HG03558 (cell line): Measurements from ENCODE around the gene OR8U1.
"Not testable (repeated sequence)": the region's sequence is repeated elsewhere in the genome, so short reads cannot be mapped to it uniquely, and the experiment has no call there.

Experiments
- ATAC-seq: cut with Tn5 transposase; IDR thresholded peaks from one replicate; pipeline ENCODE4 v1.9.1; 2021; ENCODE audit warnings: moderate number of reproducible peaks; ENCODE audit not compliant: unreplicated experiment; ENCODE audit errors: extremely low read depth

OR8U1 gene

GRCh38 chr11:56375324-56375723 lies at the start of gene OR8U1:
TSS of gene OR8U1 (plus strand) at chr11:56375624. CDS start at chr11:56375624, 0 bp downstream.
- no peak for ATAC-seq

- no peak for ATAC-seq
Observed at GRCh38 chr11:56331861-56332491, 43.4 kb upstream of the OR8U1 start.

GRCh38 chr11:56333156-56333555 lies 42.3 kb upstream of the OR8U1 start:
- no peak for ATAC-seq

GRCh38 chr11:56340289-56340688 lies 35.1 kb upstream of the OR8U1 start:
- no peak for ATAC-seq

- no peak for ATAC-seq
Observed at GRCh38 chr11:56345739-56346138, 29.7 kb upstream of the OR8U1 start, which contains the start of gene OR8K1. TSS of gene OR8K1 (plus strand) at chr11:56346039. CDS start at chr11:56346039, 0 bp downstream.

GRCh38 chr11:56353991-56354390 lies 21.4 kb upstream of the OR8U1 start, which contains the start of gene OR8J1:
TSS of gene OR8J1 (plus strand) at chr11:56354291. CDS start at chr11:56360247, 5,956 bp downstream.
- ATAC-seq = no peak

GRCh38 chr11:56380120-56380519 lies 4.7 kb downstream of the OR8U1 start:
- ATAC-seq = no peak

- no peak for ATAC-seq
Observed at GRCh38 chr11:56394381-56394780, 19.0 kb downstream of the OR8U1 start.

GRCh38 chr11:56396047-56396446 lies 20.6 kb downstream of the OR8U1 start:
- ATAC-seq = no peak

GRCh38 chr11:56401858-56402461 lies 26.5 kb downstream of the OR8U1 start:
- not testable (repeated sequence) for ATAC-seq

- no peak for ATAC-seq
Observed at GRCh38 chr11:56404393-56404792, 29.0 kb downstream of the OR8U1 start.

- no peak for ATAC-seq
Observed at GRCh38 chr11:56410801-56411200, 35.4 kb downstream of the OR8U1 start.

GRCh38 chr11:56412396-56412795 lies 37.0 kb downstream of the OR8U1 start, which contains the start of gene OR5AL1:
TSS of gene OR5AL1 (plus strand) at chr11:56412696.
- ATAC-seq = no peak
